Common myeloid progenitor, CD34-positive (primary cell): Measurements from ENCODE around the gene ZBTB45.
"Not testable (repeated sequence)": the region's sequence is repeated elsewhere in the genome, so short reads cannot be mapped to it uniquely, and the experiment has no call there.

Experiments
- CTCF ChIA-PET: fragments of 350-600 bp; sonication (Branson Sonifier 250); formaldehyde crosslinking; loops from one replicate; lab custom pipeline; 2021; ENCODE audit warnings: antibody characterized with exemption; lab: Charles Lee
- POLR2A ChIA-PET: fragments of 350-600 bp; sonication (Branson Sonifier 250); formaldehyde crosslinking; loops from one replicate; lab custom pipeline; 2021; ENCODE audit warnings: antibody characterized with exemption; lab: Charles Lee
- DNase-seq, 3 donors: peaks; one replicate each; pipeline versions ENCODE4 v3.0.0 to v3.0.0-alpha.2; 2013
- H3K27ac ChIP-seq, 2 experiments: 1 replicate in 1 of 2; 2 replicates in 1 of 2; pipeline ENCODE4 v1.7.0; 2013; ENCODE audit warnings: inconsistent platforms in 2 of 2, low read length in 2 of 2, mild to moderate bottlenecking in 2 of 2, low read depth in 1 of 2, moderate library complexity in 1 of 2; ENCODE audit not compliant: severe bottlenecking in 2 of 2, insufficient read depth in 1 of 2, poor library complexity in 1 of 2
- H3K27me3 ChIP-seq, 5 experiments: replicated peaks in 2 of 5; 1 replicate in 3 of 5; 2 replicates in 2 of 5; pipeline versions ENCODE4 v1.6.1 to v1.7.0; 2013; ENCODE audit warnings: low read length in 4 of 5, mild to moderate bottlenecking in 2 of 5, moderate library complexity in 2 of 5, inconsistent platforms in 1 of 5; ENCODE audit not compliant: insufficient read depth in 5 of 5, control insufficient read depth in 4 of 5
- H3K36me3 ChIP-seq, 4 experiments: 1 replicate in 2 of 4; 2 replicates in 2 of 4; pipeline versions ENCODE4 v1.6.1 to v1.7.0; 2013; ENCODE audit warnings: low read length in 3 of 4, control low read depth in 1 of 4, mild to moderate bottlenecking in 1 of 4; ENCODE audit not compliant: control insufficient read depth in 4 of 4, insufficient read depth in 4 of 4
- H3K4me1 ChIP-seq, 4 experiments: 1 replicate in 3 of 4; 2 replicates in 1 of 4; pipeline versions ENCODE4 v1.6.1 to v1.7.1; 2013; ENCODE audit warnings: low read length in 3 of 4, mild to moderate bottlenecking in 3 of 4, control low read depth in 1 of 4, inconsistent platforms in 1 of 4, moderate library complexity in 1 of 4; ENCODE audit not compliant: control insufficient read depth in 4 of 4, insufficient read depth in 4 of 4; ENCODE audit errors: control extremely low read depth in 1 of 4
- H3K4me3 ChIP-seq, 7 experiments: 1 replicate in 4 of 7; 2 replicates in 3 of 7; pipeline versions ENCODE4 v1.5.1 to v1.7.0; 2013; ENCODE audit warnings: mild to moderate bottlenecking in 7 of 7, low read length in 6 of 7, moderate library complexity in 6 of 7, inconsistent platforms in 2 of 7, low read depth in 2 of 7, control low read depth in 1 of 7; ENCODE audit not compliant: insufficient read depth in 4 of 7, control insufficient read depth in 1 of 7; ENCODE audit errors: extremely low read depth in 1 of 7
- H3K9me3 ChIP-seq, 5 experiments: 1 replicate in 4 of 5; 2 replicates in 1 of 5; pipeline versions ENCODE4 v1.6.1 to v1.7.1; 2013; ENCODE audit warnings: low read length in 4 of 5, mild to moderate bottlenecking in 2 of 5, inconsistent platforms in 1 of 5, low read depth in 1 of 5, moderate library complexity in 1 of 5; ENCODE audit not compliant: control insufficient read depth in 4 of 5, insufficient read depth in 2 of 5; ENCODE audit errors: control extremely low read depth in 1 of 5
- WGBS: methylation state at CpG from one replicate; pipeline ENCODE4 v1.1.5; 2013; ENCODE audit not compliant: insufficient coverage; 5-methylcytosine and 5-hydroxymethylcytosine counted together

Gene ZBTB45

DNA sequence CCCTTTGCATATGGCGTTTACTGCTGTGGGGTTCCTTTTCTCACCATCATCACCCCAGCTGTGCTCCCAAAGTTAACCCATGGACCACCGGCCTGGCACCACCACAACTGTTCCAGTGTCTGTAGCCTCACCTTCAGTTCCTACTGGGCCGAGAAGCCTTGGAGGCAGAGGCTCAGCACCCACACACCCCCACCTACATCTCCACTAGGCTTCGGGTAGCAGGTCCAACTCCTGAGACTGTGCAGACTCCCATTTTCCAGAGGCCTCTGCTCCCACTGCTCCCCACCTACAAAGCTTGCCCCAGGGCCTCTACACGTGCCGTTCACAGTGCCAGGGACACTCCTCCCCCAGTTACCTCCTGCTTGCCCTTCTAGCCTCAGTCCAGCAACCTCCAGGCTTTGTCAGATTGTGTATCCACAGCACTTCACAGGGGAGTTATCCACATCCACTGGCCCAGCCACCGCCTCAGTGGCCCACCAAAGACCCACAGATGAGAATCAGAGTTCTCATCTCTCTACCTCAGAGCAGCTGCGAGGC is 21.9 kb downstream of the ZBTB45 start:
- H3K4me3 ChIP-seq = peak overlapping the region in 3 of 7 experiments; percentile 81 to 84 (median 81)
- no peaks in the 10 kb centered on the region for H3K27me3 ChIP-seq
- no peak overlapping the region for H3K27ac ChIP-seq
- ChIA-PET POLR2A (no interaction called here), CTCF (no interaction called here)
- 94% methylated on average over 6 of the region's 8 CpGs for WGBS
- no peak for DNase-seq
- H3K4me1 ChIP-seq = peaks cover 3 to 24% (median 22%) of the 10 kb centered on the region in 4 experiments
- H3K36me3 ChIP-seq = no peaks in the 10 kb centered on the region
- no peaks in the 10 kb centered on the region for H3K9me3 ChIP-seq

DNA sequence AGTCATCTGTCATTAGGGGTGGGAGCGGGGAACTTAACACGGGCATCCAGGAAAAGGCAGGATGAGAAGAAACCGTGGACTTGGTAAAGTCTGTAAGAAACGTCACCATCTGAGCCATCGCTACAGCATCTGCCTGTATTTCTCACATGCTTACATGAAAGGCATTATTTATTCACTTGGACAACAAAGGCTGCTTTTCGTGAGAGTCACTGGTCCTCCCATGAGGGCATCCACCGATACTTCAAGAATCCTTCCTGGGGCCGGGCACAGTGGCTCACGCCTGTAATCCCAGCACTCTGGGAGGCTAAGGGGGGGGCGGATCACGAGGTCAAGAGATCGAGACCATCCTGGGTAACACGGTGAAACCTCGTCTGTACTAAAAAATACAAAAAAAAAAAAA is 27.3 kb downstream of the ZBTB45 start:
- H3K4me1 ChIP-seq = peaks cover 0 to under 1% (median 0%) of the 10 kb centered on the region in 4 experiments
- no peak overlapping the region for H3K27ac ChIP-seq
- POLR2A ChIA-PET = no interaction called here
- no peak overlapping the region for H3K4me3 ChIP-seq
- no peaks in the 10 kb centered on the region for H3K36me3 ChIP-seq
- DNase-seq = no peak
- CTCF ChIA-PET = no interaction called here
- no peaks in the 10 kb centered on the region for H3K9me3 ChIP-seq
- H3K27me3 ChIP-seq = no peaks in the 10 kb centered on the region
- 98% methylated on average over 5 of the region's 14 CpGs for WGBS

DNA sequence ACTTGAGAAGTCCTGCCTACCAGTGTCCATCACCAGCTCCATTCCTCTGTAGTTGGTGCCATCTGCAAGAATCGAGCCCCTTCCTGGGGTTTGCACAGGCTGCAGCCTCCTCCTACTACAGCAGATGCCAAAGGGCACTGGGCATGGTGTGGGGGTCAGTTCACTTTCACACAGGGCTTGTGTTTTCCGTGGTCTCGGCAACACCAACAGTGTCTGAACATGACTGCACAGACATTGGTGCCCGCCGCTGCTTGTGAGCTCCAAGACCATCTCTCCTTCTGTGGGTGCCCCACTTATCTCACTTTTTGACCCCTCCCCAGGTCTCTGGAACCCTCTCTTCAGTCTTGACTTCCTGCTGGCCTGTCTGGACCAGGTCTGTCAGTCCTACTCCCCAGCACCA is 28.2 kb downstream of the ZBTB45 start:
- ChIA-PET CTCF (no interaction called here), POLR2A (no interaction called here)
- Histone ChIP-seq H3K27ac (no peak overlapping the region), H3K36me3 (no peaks in the 10 kb centered on the region), H3K9me3 (no peaks in the 10 kb centered on the region), H3K4me1 (no peaks in the 10 kb centered on the region), H3K27me3 (no peaks in the 10 kb centered on the region), H3K4me3 (no peak overlapping the region)
- 90% methylated on average over 3 of the region's 5 CpGs for WGBS
- DNase-seq = no peak

DNA sequence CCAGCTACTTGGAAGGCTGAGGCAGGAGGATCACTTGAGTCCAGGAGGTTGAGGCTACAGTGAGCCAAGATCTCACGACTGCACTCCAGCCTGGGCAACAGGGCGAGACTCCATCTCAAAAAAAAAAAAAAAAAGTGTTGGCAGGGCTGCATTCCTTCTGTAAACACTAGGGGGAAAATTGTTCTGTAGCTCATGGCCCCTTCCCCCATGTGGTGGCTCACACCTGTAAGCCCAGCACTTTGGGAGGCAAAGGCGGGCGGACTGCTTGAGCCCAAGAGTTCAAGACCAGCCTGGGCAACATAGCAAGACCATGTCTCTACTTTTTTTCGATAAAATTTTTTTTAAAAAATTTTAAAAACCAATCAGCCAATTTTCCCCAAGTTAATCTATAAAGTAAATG is 35.3 kb downstream of the ZBTB45 start:
- H3K4me3 ChIP-seq, POLR2A ChIA-PET, H3K4me1 ChIP-seq, H3K27me3 ChIP-seq, H3K9me3 ChIP-seq, H3K27ac ChIP-seq: not testable (repeated sequence)
- DNase-seq = peak; percentile 18 to 53 (median 43)
- H3K36me3 ChIP-seq = peaks cover 0 to 25% (median 11%) of the 10 kb centered on the region in 4 experiments
- CTCF ChIA-PET = interaction anchor here (1.1 kb wide), 1 partner anchor 12 kb away, joined by 5 read pairs; no protein-coding TSS in a partner anchor
- no CpG with 5 or more reads among the region's 5 CpGs for WGBS

DNA sequence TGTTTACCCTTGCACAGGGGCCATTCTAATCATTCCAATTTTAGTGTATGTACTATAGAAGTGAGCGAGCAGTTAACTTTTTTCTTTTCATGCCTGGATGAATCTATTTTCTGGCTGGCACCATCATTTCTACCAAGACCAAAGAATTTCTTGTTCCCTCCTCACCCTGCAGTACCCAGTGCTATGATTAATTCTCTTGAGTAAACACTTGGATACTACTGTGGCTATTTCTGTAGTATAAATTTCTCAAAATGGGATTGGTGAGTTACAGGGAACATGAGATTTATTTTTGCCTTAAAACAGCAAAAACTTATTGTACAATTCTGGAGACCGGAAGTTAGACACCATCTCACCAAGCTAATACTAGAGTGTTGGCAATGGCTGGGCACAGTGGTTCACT is 35.8 kb downstream of the ZBTB45 start:
- Histone ChIP-seq H3K4me3 (no peak overlapping the region), H3K9me3 (no peaks in the 10 kb centered on the region), H3K4me1 (no peaks in the 10 kb centered on the region), H3K27ac (no peak overlapping the region), H3K27me3 (no peaks in the 10 kb centered on the region), H3K36me3 (peaks cover 0 to 31% (median 11%) of the 10 kb centered on the region in 4 experiments)
- POLR2A ChIA-PET = no interaction called here
- CTCF ChIA-PET = interaction anchor here (1.1 kb wide), 1 partner anchor 13 kb away, joined by 5 read pairs; no protein-coding TSS in a partner anchor
- no peak for DNase-seq
- WGBS = 100% methylated on average over 1 of the region's 2 CpGs

DNA sequence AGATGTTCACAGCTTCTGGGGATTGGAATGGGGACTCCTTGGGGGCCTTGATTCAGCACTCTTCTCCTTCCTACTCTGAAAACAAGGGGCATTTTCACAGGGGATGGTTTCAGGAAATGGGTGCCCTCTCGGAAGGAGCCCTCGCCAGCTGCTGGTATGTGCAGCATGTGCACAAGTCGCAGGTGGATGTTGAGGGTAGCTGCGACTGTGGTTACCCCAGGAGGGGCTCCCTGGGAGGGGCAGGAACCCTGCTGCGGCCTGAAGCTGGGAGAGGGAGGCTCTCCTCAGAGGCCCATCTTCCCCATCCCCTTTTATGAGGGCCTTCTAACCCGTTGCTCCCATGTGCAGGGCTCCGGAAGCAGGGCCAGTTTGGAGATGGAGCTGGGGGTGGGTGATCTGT is 37.2 kb downstream of the ZBTB45 start:
- Histone ChIP-seq H3K27ac (no peak overlapping the region), H3K4me1 (peaks cover 0 to under 1% (median 0%) of the 10 kb centered on the region in 4 experiments), H3K4me3 (no peak overlapping the region), H3K9me3 (no peaks in the 10 kb centered on the region), H3K27me3 (no peaks in the 10 kb centered on the region), H3K36me3 (peaks cover 0 to 31% (median 12%) of the 10 kb centered on the region in 4 experiments)
- DNase-seq = no peak
- WGBS = 95% methylated on average over 5 of the region's 7 CpGs
- ChIA-PET POLR2A (no interaction called here), CTCF (no interaction called here)

DNA sequence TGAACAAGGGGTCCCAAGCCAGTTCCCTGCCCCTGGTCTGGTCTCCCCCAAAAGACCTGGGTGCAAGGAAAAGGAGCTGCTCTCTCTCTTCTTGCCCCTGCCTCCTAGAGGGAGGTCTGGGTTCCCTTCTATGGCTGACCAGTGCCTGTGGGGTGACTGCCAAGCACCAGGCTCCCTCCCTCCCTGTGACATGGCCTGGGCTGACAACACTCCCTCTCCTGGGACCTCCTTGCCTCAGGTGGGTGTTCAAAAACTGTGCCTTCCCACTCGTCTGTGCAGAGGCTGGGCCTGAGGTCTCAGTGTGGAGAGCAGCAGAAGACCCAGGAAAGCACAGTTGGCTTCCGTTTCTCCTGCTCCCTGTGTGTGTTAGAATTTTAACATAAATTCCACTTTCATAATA is 38.8 kb downstream of the ZBTB45 start:
- Histone ChIP-seq H3K27ac (no peak overlapping the region), H3K27me3 (no peaks in the 10 kb centered on the region), H3K4me1 (peaks cover 3 to 12% (median 11%) of the 10 kb centered on the region in 4 experiments), H3K4me3 (no peak overlapping the region), H3K9me3 (no peaks in the 10 kb centered on the region), H3K36me3 (peaks cover 0 to 31% (median 12%) of the 10 kb centered on the region in 4 experiments)
- CTCF ChIA-PET = interaction anchor here (0.6 to 1.0 kb wide), 2 partner anchors 13 to 100 kb away, joined by 4 to 5 read pairs; no protein-coding TSS in a partner anchor
- POLR2A ChIA-PET = interaction anchor here (0.7 kb wide), 1 partner anchor 53 kb away, joined by 3 read pairs; no protein-coding TSS in a partner anchor
- WGBS = no CpG with 5 or more reads among the region's 2 CpGs
- no peak for DNase-seq
